H7 (cell line): ENCODE results near the gene NCF4. TPM values are rescaled to one million over a fixed set of nuclear protein-coding genes. Genes with fewer than 3 reads are reported as not detected.

Experiments
- DNase-seq: peaks from one replicate; pipeline ENCODE4 v3.0.0; 2012
- H3K27me3 ChIP-seq: 2 replicates; pipeline ENCODE4 v1.6.0; 2011; ENCODE audit warnings: mild to moderate bottlenecking, low read length; ENCODE audit not compliant: control insufficient read depth, insufficient read depth
- H3K36me3 ChIP-seq: replicated peaks from 2 replicates; pipeline ENCODE4 v1.5.1; 2011; ENCODE audit warnings: low read length; ENCODE audit not compliant: control insufficient read depth, insufficient read depth
- H3K4me3 ChIP-seq: 2 replicates; pipeline ENCODE4 v1.5.1; 2011; ENCODE audit warnings: low read depth, mild to moderate bottlenecking, control low read depth, low read length, moderate library complexity; ENCODE audit not compliant: insufficient read depth
- total RNA-seq: library from RNA; depleted of rRNA; stranded (reverse); fragments of >200 nt; shearing (Covaris generic); gene quantifications from 2 replicates; pipeline ENCODE4 v1.2.3, GENCODE V29; 2014

Gene NCF4
- total RNA-seq, 1 experiment from 2014 or later = not detected

DNA sequence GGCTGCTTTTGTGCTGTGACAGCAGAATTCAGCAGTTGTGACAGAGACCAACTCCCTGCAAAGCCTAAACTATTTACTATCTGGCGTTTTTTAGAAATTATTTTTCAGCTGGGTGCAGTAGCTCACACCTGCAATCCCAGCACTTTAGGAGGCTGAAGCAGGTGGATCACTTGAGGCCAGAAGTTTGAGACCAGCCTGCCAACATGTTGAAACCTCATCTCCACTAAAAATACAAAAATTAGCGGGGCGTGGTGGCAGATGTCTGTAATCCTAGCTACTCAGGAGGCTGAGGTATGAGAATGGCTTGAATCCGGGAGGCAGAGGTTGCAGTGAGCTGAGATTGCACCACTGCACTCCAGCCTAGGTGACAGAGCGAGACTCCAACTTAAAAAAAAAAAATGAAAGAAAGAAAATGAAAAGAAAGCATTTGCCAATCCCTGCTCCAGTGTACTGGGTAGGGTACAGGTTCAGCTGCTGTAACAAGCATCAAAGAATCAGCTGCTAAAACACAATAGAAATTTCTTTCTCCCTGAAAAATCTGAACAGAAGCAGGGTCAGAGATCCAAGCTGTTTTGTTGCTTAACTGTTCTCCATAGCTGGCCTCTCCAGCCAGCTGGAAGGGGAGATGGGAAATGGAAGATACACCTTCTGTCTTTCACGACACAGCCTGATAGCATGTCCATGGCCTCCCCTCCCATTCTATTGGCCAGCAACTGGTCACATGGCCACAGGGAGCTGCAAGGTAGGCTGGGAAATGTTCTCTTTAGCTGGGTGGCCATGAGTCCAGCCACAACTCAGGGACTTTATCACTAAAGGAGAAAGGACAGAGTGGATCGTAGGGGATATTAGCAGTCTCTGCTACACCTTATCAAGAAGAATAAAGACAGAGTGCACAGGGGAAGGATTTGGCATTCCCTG lies 8.5 kb upstream of the NCF4 start:
- Histone ChIP-seq H3K27me3 (peaks cover 6% of the 10 kb centered on the region), H3K36me3 (no peaks in the 10 kb centered on the region), H3K4me3 (no peak overlapping the region)
- no peak for DNase-seq

DNA sequence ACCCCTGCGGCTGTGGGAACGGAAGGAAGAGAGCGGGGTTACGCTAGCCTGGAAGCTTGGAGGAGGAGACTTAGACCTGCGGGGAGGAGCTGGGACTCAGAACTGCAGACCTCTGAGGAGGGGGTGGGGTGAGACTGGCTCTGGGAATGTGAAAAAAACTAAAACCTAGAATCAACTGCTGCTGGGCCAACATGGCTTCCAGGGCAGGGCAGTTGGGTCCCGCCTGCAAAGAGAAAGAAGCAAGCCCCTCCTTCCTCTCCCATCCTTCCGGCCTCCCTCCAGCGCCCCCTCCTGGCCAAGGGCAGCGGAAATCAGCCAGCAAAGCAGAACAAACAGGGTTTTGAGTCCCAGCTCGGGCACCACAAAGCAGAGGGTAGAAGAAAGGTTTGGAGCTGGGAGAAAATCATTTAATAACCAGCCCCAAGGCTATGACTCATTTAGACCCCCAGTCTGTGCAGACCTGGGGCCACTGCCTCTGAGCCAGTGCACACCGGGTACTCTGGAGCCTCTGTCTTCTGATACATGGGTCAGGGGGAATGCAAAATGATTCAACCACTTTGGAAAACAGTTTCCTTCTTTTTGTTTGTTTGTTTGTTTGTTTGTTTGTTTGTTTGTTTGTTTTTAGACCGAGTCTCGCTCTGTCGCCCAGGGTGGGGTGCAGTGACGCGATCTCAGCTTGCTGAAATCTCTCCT lies 7.3 kb upstream of the NCF4 start:
- H3K36me3 ChIP-seq = no peaks in the 10 kb centered on the region
- H3K4me3 ChIP-seq = no peak overlapping the region
- DNase-seq = peak; percentile 90
- H3K27me3 ChIP-seq = peaks cover 6% of the 10 kb centered on the region

DNA sequence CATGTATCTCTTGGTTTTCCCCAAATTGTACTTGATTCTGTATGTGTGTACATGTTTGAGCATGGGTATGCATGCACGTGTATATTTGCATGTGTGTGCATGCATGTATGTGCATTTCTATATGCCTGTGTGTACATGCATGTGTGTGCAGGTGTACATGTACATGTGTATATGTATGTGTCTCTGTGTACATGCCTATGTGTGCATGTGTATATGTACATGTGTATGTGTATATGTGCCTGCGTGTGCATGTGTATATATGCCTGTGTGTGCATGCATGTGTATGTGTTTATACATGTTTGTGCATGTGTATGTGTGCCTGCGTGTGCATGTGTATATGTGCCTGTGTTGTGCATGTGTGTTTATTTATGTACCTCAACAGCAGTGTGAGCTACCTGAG lies 5.3 kb upstream of the NCF4 start:
- Histone ChIP-seq H3K27me3 (peaks cover 6% of the 10 kb centered on the region), H3K4me3 (no peak overlapping the region), H3K36me3 (no peaks in the 10 kb centered on the region)
- DNase-seq = no peak

DNA sequence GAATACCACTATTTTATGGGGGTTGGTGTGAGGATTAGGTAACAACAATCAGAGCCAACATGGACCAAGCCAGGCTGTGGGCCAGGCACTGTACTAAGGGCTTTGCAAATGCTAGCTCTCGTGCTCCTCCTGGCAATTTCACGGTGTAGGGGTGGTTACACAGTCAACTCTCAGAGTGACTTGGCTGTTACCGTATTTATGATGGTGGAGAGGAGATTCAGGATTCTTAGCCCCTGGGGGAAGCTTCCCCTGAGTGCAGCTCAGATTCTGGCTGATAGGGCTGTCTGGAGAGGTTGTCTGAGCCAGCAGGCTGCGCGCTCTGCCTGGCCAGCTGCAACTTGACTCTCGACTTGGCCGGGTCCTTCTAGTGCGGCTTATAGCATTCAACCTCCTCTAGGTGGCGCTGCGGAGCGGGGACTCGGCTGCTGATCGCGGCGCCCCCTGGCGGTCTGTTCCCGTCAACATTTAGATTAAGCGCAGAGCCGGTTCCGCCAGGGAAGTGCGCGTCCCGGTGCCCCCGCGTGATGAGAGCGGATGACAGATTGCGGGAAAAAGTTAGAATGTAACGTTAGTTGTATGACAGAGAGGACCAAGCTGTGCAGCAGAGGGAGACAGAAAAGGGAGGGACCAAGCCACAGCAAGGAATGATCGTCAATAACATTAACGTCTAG lies 4.5 kb upstream of the NCF4 start:
- H3K36me3 ChIP-seq = no peaks in the 10 kb centered on the region
- H3K4me3 ChIP-seq = no peak overlapping the region
- peaks cover 6% of the 10 kb centered on the region for H3K27me3 ChIP-seq
- peak; percentile 95 for DNase-seq

DNA sequence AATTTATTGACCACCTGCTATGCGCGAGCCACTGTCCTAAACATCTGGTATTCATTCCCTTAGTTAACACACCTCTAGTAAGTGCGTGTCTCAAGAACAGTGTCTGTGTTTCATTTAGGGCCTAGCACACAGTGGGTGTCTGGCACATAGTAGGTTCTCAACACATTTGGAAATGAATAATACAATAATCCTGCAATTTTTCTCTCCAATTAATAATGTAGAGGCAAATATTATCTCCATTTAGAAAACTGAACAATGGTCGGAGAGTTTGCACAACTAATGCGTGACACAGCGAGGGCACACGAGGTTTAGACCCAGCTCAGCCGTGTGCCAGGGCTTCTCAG lies 4.0 kb upstream of the NCF4 start:
- H3K27me3 ChIP-seq = peaks cover 6% of the 10 kb centered on the region
- no peak for DNase-seq
- no peaks in the 10 kb centered on the region for H3K36me3 ChIP-seq
- H3K4me3 ChIP-seq = no peak overlapping the region

DNA sequence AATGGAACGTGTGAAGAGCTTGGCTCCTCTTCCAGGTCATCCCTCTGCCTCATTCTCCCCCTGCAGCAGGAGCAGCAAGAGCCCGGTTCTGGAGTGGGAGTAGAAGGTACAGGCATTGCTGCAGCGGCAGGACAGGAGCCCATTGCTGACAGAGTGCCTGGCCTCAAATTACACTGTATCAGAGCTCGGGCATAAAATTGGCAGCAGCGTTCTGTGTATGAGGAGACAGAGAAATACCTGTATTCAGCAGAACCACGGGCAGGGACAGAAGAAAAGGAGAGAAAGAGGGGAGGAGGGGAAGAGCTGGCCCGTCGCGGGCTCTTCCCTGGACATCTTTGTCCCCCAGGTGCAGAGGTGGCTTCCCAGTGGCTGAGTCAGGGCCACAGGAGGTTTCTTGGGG lies 2.6 kb upstream of the NCF4 start:
- H3K27me3 ChIP-seq = peaks cover 6% of the 10 kb centered on the region
- no peak overlapping the region for H3K4me3 ChIP-seq
- no peak for DNase-seq

DNA sequence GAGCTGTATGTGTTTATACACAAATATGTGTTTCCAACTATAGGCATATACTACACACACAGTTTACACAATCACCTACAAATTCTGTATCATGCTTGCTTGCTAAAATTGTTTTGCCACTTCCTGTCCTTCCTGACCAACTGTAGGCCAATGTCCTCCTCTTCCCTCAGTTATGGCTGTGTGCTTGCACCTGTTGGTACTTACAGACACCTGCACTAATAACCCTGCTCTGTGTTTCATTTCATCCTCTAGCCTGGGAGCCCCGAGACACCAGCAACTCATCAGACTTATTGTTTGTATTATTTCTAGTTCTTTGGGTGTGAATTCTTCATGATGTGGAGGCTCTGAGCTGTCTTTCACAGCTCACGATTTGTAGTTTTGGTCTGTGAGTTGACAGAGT lies 1.8 kb upstream of the NCF4 start:
- peaks cover 6% of the 10 kb centered on the region for H3K27me3 ChIP-seq
- no peak for DNase-seq
- H3K4me3 ChIP-seq = no peak overlapping the region
- H3K36me3 ChIP-seq = no peaks in the 10 kb centered on the region

More for the DNA sequence above, 2.6 kb upstream of the NCF4 start:
- H3K36me3 ChIP-seq = no peaks in the 10 kb centered on the region

DNA sequence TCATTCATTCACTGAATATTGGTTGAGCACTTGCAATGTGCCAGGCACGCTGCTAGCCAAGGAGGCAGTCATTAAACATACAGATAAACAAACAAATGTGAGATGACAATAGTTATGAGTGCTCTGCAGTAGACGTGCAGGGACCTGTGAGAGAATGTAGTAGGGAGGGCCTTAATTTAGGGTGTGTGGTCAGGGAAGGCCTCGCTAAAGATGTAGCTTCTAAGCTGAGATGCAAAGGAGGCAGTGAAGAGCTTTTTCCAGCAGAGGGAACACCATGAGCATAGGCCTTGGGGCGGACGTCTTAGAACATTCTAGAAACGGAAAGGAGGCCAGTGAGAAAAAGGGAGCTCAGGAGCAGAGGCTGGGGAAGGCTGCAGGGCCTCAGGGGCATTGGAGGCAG lies 789 bp upstream of the NCF4 start:
- no peaks in the 10 kb centered on the region for H3K36me3 ChIP-seq
- H3K4me3 ChIP-seq = no peak overlapping the region
- DNase-seq = peak; percentile 33
- H3K27me3 ChIP-seq = peaks cover 6% of the 10 kb centered on the region

DNA sequence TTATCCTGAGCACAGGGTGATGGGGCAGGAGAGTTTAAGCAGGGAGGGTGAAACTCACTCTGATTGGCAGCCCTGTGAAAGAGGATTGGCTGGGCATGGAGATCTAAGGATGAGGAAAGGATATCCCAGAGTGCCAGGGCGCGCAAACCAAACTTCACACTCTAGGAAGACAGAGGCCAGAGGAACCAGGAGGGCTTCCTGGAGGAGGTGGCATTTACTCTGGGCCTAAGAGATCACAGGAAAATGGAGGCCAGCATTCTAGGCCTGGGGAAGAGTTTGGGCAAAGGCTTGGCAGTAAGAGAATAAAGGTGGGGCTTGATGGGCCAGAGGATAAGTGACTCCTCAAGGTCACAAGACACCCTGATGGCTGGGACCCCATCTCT lies 377 bp upstream of the NCF4 start:
- no peaks in the 10 kb centered on the region for H3K36me3 ChIP-seq

DNA sequence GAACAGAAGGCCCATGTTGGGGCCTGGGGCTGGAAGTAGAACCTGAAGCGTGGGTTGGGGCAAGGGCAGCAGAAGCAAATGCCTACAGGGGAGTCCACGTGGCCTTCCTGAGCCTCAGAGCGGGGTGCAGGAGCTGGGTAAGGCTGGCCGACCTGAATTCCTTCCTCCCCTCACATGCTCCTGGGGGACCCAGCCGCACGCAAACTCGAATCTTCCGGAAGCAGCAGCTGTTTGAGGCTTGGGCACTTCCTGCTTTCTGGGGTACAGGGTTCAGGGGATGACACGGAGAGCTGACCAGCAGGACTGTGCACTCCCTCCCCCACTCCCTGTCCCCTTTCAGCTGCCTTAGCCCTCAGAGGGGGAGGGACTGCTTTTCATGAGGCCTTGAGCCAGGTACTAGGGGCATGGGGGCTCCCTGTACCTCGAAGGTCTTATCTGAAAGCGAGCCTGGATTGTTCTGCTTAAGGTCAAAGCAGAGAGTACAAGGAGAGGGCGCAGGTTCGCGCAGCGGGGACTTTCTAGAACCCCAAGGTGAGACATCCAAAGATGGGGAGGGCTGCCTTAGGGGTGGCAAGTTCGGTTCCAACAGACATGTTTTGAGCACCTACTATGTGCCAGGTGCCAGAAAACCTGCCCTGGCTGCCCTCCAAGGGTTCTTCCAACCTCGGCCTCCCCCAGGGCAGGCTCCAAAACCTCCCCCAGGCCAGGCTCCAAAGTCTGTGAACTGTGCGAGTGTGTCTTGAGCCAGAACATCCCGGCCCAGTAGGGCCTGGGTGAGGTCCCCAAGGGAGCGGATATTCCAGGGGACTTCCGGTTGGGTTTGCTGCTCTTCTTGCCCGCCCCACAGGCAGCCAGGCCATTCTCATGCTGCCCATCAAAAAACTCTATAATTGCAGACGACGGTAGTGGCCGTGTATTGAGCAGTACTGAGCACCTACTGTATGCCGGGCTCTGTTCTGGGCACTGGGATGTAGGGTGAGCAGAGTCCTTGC lies 1.7 kb downstream of the NCF4 start:
- Histone ChIP-seq H3K27me3 (no peaks in the 10 kb centered on the region), H3K36me3 (no peaks in the 10 kb centered on the region), H3K4me3 (no peak overlapping the region)
- no peak for DNase-seq

More for the DNA sequence above, 377 bp upstream of the NCF4 start:
- Histone ChIP-seq H3K27me3 (peaks cover 6% of the 10 kb centered on the region), H3K4me3 (no peak overlapping the region)
- no peak for DNase-seq

DNA sequence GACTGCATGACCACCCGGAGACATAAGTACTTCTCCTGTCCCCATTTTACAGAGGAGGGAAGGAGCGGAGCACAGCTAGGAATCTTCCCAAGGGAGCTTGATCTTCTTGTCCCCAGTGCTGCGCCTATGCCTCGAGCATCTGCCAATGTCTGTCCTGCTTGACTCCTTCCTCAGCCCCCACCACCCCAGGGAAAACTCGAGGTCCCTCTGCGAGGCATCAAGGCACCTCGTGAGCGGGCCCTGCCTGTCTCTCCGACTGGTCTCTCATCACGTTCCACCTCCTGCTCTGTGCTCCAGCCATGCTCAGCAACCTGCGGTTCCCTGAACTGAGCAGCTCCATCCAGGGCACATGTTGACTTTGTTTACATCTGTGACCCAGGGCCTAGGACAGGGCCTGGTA lies 2.5 kb downstream of the NCF4 start:
- no peak for DNase-seq
- Histone ChIP-seq H3K4me3 (no peak overlapping the region), H3K27me3 (no peaks in the 10 kb centered on the region), H3K36me3 (no peaks in the 10 kb centered on the region)

DNA sequence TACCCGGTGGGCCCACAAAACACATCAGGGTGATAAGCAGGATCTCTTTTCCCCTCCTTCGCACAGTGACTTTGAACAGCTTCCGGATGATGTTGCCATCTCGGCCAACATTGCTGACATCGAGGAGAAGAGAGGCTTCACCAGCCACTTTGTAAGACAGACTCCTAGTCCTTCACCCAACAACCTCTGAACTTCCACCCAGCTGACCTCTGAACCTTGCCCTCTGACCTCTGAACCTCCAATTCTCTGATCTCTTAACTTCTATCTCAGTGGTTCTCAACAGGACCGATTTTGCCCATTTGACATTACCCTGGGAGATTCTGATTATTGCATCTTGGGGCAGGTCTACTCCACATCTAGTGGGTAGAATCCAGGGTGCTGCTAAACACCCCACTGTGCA lies 3.2 kb downstream of the NCF4 start:
- Histone ChIP-seq H3K36me3 (no peaks in the 10 kb centered on the region), H3K27me3 (no peaks in the 10 kb centered on the region), H3K4me3 (no peak overlapping the region)
- no peak for DNase-seq

DNA sequence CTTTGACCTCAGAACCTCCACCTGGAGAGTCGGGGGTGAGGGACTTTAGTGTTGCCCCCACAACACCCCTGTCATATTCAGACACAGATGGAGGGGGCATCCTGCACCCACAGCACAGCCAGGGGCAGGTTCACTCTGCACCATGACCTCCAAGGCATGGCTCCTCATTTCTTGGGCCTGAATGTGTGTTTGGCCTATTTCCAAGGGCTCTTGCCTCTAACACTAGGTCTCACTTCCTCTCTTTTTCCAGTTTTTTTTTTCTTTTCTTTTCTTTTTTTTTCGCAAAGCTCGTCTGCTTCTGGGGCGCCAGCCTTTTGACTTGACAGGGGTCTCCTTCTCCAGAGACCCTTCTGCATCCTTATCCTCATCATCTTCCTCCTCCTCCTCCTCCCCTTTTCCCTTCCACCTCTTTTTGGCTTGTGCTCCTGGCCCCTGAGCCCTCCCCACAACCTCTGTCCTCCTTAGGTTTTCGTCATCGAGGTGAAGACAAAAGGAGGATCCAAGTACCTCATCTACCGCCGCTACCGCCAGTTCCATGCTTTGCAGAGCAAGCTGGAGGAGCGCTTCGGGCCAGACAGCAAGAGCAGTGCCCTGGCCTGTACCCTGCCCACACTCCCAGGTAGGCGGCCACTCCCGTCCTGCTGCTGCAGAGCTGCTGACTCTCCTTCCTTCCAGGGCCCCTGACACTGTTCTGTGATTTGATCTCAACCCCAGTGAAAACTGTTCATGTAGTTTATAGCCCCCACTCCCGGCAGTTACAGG lies 3.8 kb downstream of the NCF4 start:
- Histone ChIP-seq H3K36me3 (no peaks in the 10 kb centered on the region), H3K27me3 (no peaks in the 10 kb centered on the region), H3K4me3 (no peak overlapping the region)
- DNase-seq = peak; percentile 32
